Esophagus (tissue), 2 donors: ENCODE results near the gene CTAGE6. TPM values are rescaled to one million over a fixed set of nuclear protein-coding genes. Genes with fewer than 3 reads are reported as not detected.
"Not testable (repeated sequence)": the region's sequence is repeated elsewhere in the genome, so short reads cannot be mapped to it uniquely, and the experiment has no call there.

Source experiments
- H3K27ac ChIP-seq, 2 donors: one replicate each; pipeline ENCODE4 v1.5.1; 2013; ENCODE audit warnings: low read depth in 2 of 2, mild to moderate bottlenecking in 2 of 2, inconsistent platforms in 1 of 2, low read length in 1 of 2, moderate library complexity in 1 of 2
- H3K27me3 ChIP-seq, 2 donors: one replicate each; pipeline ENCODE4 v1.6.1; 2013; ENCODE audit warnings: low read length in 2 of 2, control low read depth in 1 of 2, mild to moderate bottlenecking in 1 of 2; ENCODE audit not compliant: insufficient read depth in 2 of 2, control insufficient read depth in 1 of 2
- H3K36me3 ChIP-seq, 2 donors: one replicate each; pipeline ENCODE4 v1.6.1; 2013; ENCODE audit warnings: low read length in 1 of 2; ENCODE audit not compliant: control insufficient read depth in 2 of 2, insufficient read depth in 2 of 2
- H3K4me1 ChIP-seq, 2 donors: one replicate each; pipeline ENCODE4 v1.6.1; 2013; ENCODE audit warnings: low read length in 1 of 2; ENCODE audit not compliant: control insufficient read depth in 2 of 2, insufficient read depth in 2 of 2
- H3K4me3 ChIP-seq, 2 donors: one replicate each; pipeline ENCODE4 v1.5.1; 2013; ENCODE audit warnings: low read length in 2 of 2, mild to moderate bottlenecking in 2 of 2, low read depth in 1 of 2, moderate library complexity in 1 of 2
- H3K9me3 ChIP-seq, 2 donors: one replicate each; pipeline ENCODE4 v1.6.1; 2013; ENCODE audit warnings: mild to moderate bottlenecking in 2 of 2, low read depth in 1 of 2, low read length in 1 of 2, moderate library complexity in 1 of 2; ENCODE audit not compliant: control insufficient read depth in 2 of 2, insufficient read depth in 1 of 2
- WGBS, 2 donors: extraction: QIAGEN DNeasy Blood & Tissue Kit; methylation state at CpG; one replicate each; pipeline ENCODE4 v1.1.7; 2013; 5-methylcytosine and 5-hydroxymethylcytosine counted together
- polyA plus RNA-seq, 2 donors: library from polyadenylated mRNA; stranded (reverse); fragments of 200-250 nt; gene quantifications; one replicate each; pipeline ENCODE4 v1.2.3, GENCODE V29; 2013
- donor health status: healthy with polysubstance abuse.
- donor health status: Bipolar disorder and iron deficiency.

CTAGE6 gene
- polyA plus RNA-seq, 2 donors = 0.09 to 0.98 TPM

DNA sequence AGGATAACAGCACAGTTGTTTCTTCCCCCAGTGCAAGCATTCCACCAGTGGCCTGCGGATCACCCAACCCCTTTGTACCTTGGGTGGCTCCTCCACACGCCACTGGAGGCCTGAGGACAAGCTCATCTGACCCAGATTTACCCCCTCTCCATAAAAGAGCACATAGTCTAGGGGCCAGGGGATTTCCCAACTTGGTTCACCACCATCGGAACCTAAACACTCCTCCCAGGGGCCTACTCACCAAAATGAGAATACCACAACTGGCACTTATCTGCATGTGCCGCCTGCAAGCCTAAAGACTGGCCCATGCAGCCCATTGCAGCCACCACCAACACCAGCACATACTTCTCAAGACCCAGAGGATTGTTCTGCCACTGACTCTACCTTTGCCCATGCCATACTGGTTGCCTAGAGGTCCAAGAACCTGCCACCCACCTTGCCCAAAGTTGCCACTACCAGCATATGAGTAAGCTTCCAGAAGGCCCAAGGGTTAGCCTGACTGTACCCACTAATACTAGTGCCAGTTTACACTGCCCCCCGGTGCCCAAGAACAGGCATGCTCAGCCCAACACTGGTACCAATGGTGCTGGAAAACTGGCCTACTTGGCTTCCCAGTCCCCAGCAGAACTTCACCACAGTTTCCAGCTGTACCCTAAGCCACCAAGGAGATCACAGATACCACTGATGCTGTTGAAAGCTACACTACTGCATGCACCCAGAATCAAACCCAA is 15.4 kb upstream of the CTAGE6 start:
- H3K27ac ChIP-seq, H3K9me3 ChIP-seq, H3K4me1 ChIP-seq, H3K36me3 ChIP-seq, H3K27me3 ChIP-seq, H3K4me3 ChIP-seq: not testable (repeated sequence)
- WGBS, 2 donors = 94 to 100% methylated on average over 1 of the region's 5 CpGs

DNA sequence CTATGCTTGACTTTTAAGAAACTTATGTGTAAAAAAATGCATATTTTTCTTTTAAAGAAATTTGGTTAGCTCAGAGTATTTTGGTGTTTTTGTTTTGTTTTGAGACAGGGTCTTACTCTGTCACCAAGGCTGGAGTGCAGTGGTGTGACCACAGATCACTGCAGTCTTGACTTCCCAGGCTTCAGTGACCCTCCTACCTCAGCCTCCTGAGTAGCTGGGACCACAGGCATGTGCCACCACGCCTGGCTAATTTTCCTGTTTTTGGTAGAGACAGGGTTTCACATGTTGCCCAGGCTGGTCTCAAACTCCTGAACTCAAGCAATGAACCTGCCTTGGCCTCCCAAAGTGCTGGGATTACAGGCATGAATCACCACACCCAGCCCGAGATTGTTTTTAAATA is 10.0 kb upstream of the CTAGE6 start:
- H3K27me3 ChIP-seq, H3K9me3 ChIP-seq, H3K4me1 ChIP-seq, H3K36me3 ChIP-seq, H3K4me3 ChIP-seq, H3K27ac ChIP-seq: not testable (repeated sequence)
- whole genome bisulfite sequencing, 2 donors = 78 to 79% methylated on average over 2 of the region's 2 CpGs

DNA sequence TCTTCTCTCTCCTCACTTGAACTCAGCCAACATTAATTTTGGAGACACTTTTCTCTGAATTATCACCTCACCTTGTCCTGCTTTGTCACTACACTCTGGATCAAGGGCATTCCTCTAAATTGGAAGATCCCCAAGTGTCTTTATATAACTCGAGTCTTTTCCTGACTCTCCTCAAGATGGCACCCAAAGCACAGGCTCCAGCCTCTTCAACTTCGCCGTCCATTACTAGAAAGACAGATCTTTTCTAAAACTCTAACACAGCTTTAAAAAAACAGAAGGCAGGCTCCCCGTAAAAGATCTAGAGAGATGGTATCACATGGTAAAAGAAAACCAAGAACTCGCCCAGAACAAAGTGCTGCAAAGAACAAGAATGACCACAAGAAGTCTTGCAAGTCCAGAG is 8.2 kb upstream of the CTAGE6 start:
- not testable (repeated sequence) for H3K9me3 ChIP-seq, H3K27me3 ChIP-seq, H3K4me1 ChIP-seq, H3K4me3 ChIP-seq, H3K27ac ChIP-seq, H3K36me3 ChIP-seq
- 14 to 16% methylated on average over 1 of the region's 5 CpGs for WGBS, 2 donors

DNA sequence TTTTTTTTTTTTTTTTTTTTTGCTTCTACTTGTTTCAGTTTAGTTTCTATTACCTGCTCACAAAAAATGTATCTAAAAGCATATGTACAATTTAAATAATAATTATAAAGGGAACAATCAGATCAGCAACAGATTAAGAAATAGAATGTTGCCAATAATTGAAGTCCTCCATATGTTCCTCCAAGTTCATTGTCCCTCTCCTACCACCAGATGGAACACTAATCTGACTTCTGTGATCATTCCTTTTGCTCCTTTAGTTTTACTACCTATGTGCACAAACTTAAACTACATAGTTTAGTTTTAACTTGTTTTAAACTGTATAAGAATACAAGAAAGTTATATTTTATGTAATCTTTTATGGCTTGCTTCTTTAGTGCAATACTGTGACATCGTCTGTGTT is 5.6 kb upstream of the CTAGE6 start:
- not testable (repeated sequence) for H3K4me1 ChIP-seq, H3K27me3 ChIP-seq, H3K9me3 ChIP-seq, H3K36me3 ChIP-seq, H3K4me3 ChIP-seq, H3K27ac ChIP-seq
- WGBS, 2 donors = no CpG with 5 or more reads among the region's 1 CpG

DNA sequence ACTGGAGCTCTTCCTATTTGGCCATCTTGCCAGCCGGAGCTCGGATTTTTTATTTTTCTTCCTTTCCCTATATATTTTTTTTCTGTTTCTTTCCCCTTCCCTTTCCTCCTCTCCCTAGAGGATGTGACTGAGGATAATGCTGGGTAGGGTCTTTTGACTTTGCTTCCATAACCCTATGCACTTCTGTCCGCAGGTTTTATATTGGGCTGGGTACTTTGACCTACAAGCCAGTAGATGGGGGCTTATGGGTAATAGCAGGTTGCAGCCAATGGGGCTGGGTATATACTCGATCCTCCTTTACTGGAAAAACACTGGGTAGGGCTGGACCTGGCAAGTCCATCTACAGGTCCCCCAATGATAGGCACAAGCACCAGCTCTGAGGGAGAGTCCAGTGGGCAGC is 12.2 kb downstream of the CTAGE6 start:
- not testable (repeated sequence) for H3K9me3 ChIP-seq, H3K27me3 ChIP-seq, H3K27ac ChIP-seq, H3K4me3 ChIP-seq, H3K36me3 ChIP-seq, H3K4me1 ChIP-seq
- WGBS, 2 donors = 78 to 89% methylated on average over 2 of the region's 4 CpGs

DNA sequence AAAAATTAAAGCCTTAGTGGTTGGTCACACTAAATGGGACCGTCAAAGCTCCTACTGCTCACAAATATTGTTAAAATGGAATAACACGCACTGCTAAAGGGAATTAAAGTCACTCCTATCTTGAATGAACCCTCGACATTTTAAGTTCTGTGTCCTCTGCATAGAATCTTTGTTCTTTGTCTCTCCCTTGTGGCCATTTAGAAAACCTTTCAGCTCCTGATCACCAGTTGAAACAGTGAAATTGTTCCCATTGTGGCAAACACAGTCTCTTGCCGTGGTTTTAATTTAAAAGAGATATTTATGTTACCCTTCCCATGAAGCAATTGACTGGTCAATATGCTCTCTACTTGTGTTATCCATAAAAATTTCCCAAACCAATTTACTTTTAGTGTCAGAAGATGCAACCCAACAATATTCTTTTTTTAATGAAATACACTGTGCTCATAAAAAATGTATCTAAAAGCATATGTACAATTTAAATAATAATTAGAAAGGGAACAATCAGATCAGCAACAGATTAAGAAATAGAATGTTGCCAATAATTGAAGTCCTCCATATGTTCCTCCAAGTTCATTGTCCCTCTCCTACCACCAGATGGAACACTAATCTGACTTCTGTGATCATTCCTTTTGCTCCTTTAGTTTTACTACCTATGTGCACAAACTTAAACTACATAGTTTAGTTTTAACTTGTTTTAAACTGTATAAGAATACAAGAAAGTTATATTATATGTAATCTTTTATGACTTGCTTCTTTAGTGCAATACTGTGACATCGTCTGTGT is 20.3 kb downstream of the CTAGE6 start:
- H3K36me3 ChIP-seq, H3K4me1 ChIP-seq, H3K9me3 ChIP-seq, H3K27ac ChIP-seq, H3K4me3 ChIP-seq, H3K27me3 ChIP-seq: not testable (repeated sequence)
- WGBS, 2 donors = 19 to 22% methylated on average over 5 of the region's 5 CpGs

DNA sequence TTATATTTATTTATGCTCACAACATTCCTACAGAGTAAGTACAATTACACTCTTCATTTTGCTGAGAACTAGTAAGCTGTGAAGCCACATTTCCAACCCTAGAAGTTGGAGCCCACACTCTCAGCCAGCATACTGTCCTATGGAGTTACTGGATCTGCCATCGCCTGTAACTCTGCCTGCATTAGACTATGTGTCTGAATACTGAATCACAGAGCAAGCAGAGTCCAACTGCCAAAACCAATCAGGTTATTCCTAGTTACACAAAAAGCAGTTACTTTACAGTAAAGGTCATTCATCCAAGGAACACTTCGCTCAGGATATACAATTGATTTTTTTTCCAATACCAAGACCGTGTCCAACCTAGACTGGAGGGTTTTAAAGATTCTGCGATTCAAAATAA is 21.5 kb downstream of the CTAGE6 start:
- 92 to 97% methylated on average over 4 of the region's 4 CpGs for WGBS, 2 donors

DNA sequence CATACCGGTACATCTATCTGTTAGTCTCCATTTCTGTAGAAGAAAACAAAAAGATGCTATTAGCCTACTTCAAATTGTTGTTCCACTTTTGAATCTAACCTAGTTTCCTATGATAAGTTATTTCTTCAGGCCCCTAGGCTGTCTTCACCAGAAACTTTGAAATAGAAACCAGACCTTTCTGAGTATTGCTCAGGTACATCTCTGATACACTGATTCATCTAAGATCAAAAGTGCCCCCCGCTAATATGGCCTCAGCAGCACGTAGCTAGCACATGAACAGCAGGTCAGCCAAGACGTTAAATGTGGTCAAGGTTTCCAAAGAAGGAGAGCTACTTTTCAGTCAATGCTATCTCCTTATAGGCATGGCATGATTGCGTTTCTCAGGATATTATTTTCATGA is 23.6 kb downstream of the CTAGE6 start:
- no peaks in the 10 kb centered on the region for H3K4me1 ChIP-seq
- no peaks in the 10 kb centered on the region for H3K27me3 ChIP-seq
- H3K36me3 ChIP-seq = no peaks in the 10 kb centered on the region
- no peak overlapping the region for H3K4me3 ChIP-seq
- no peaks in the 10 kb centered on the region for H3K9me3 ChIP-seq
- no peak overlapping the region for H3K27ac ChIP-seq
- WGBS, 2 donors = 92 to 96% methylated on average over 5 of the region's 5 CpGs

More for the DNA sequence above, 21.5 kb downstream of the CTAGE6 start:
- Histone ChIP-seq H3K4me3 (no peak overlapping the region), H3K4me1 (no peaks in the 10 kb centered on the region), H3K9me3 (no peaks in the 10 kb centered on the region), H3K27ac (no peak overlapping the region), H3K27me3 (no peaks in the 10 kb centered on the region), H3K36me3 (no peaks in the 10 kb centered on the region)

DNA sequence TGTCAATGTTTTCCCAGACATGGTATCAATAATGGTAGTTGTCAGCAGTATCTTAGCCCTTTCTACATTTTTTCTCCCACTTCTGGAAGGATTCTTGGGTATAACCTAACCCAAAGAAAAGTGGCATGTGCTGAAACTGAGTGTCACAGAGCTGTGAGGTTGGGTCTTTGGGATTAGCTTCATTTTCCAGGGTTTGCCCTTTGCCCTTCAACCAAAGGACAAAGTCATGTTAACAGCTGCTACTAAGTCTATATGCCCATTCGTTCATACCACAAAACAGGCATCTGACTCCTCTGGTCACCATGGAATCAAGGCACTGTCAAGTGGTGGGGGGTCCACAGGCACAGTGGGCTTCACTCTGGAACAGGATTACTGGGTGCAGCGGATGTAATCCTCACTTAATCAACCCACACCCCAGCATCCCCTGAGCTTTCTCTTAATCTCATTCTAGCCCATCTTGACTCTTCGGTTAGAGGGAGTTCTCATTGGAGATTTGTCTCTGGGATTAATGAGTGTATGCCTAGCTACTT is 29.1 kb downstream of the CTAGE6 start:
- Histone ChIP-seq H3K4me3 (no peak overlapping the region), H3K27me3 (no peaks in the 10 kb centered on the region), H3K36me3 (peaks cover 0 to 4% of the 10 kb centered on the region in 2 donors), H3K4me1 (no peaks in the 10 kb centered on the region), H3K9me3 (no peaks in the 10 kb centered on the region), H3K27ac (no peak overlapping the region)
- WGBS, 2 donors = 88 to 91% methylated on average over 3 of the region's 3 CpGs

DNA sequence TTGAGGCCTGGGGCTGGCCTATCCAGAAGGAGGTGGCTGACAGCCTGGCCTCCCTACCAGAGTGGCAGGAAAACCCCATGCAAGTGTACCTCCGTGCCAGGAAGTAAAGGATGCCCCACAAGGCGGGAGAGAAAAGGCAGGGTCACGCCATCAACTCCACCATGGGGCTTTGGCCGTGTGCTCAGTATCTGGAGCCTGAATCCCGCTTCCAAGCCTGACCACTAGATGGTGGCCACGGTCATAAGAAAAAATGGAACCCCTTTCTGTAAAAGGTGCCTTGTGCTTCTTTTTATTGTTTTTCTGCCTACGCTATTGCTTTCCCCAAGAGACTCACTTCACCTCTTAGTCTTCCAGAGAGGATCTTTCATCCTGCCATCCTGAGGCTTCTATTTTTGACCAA is 29.9 kb downstream of the CTAGE6 start:
- not testable (repeated sequence) for H3K27ac ChIP-seq, H3K4me3 ChIP-seq, H3K4me1 ChIP-seq, H3K36me3 ChIP-seq, H3K27me3 ChIP-seq, H3K9me3 ChIP-seq
- no CpG with 5 or more reads among the region's 7 CpGs for WGBS, 2 donors
